HG02610 (cell line): ENCODE results near the gene NDUFS5.
"Not testable (repeated sequence)": the region's sequence is repeated elsewhere in the genome, so short reads cannot be mapped to it uniquely, and the experiment has no call there.

ENCODE experiments used
- ATAC-seq: cut with Tn5 transposase; IDR thresholded peaks from one replicate; pipeline ENCODE4 v1.9.1; 2021; ENCODE audit warnings: mild to moderate bottlenecking, moderate library complexity; ENCODE audit not compliant: unreplicated experiment

The NDUFS5 gene

DNA sequence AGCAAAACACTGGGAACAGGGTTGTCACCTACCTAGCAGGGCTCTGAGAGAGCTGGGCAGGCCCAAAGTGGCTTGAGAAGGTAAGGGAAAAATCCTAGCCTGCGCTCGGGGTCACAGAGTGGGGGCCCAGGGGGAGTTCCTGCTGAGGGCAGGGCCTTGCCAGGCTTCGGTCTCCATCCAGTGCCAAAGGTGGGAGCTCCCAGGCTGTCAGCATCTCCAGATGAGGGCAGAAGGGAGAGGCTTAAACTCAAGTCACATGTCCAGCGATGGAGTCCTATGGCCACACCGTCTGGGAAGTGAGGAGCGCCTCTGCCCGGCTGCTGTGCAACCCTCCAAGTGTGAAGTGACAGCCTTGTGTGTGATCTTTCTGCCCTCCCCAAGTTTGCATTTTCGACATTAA, 11.2 kb upstream of the NDUFS5 start:
- ATAC-seq = not testable (repeated sequence)

DNA sequence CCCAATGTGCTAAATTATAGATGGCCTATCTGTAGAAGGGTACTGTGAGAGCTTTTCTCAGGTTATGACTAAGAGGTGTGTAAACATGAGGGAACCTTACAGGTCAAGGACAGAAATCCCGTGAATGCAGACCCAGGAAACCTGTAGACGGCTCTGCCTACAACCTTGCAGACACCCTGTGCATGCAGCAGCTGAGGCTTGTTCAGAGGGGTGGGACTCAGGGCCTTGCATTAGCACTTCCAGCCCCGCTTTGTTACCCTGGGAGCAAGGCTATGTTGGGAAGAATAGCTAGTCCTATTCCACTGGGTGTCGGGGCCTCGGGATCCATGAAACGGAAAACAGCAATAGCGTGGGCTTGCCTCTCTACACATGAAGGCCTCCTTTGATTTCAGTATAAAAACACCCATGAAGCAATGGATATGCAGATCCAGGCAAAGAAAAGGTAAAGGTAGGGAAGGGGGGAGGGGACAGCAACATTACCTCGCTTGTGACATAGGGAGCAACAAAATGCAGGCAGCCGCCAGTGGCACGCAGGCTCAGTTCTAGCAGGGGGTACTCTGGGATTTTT, 9.5 kb upstream of the NDUFS5 start:
- no peak for ATAC-seq

GRCh38 chr1:39017266-39017665, 8.9 kb upstream of the NDUFS5 start:
- no peak for ATAC-seq

DNA sequence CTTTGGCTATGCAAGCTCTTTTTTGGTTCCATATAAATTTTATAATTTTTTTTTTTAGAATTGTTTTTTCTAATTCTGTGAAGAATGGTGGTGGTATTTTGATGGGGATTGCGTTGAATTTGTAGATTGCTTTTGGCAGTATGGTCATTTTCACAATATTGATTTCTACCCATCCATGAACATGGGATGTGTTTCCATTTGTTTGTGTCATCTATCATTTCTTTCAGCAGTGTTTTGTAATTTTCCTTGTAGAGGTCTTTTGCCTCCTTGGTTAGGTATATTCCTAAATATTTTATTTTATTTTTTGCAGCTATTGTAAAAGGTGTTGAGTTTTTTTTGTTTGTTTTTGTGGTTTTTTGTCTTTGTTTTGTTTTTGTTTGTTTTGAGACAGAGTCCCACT, 5.7 kb upstream of the NDUFS5 start:
- ATAC-seq = not testable (repeated sequence)

GRCh38 chr1:39021426-39021825, 4.7 kb upstream of the NDUFS5 start:
- no peak for ATAC-seq

- ATAC-seq = no peak
Measured at GRCh38 chr1:39023140-39023539, 3.0 kb upstream of the NDUFS5 start.

- ATAC-seq = no peak
Measured at GRCh38 chr1:39026866-39027507, 837 bp downstream of the NDUFS5 start.

DNA sequence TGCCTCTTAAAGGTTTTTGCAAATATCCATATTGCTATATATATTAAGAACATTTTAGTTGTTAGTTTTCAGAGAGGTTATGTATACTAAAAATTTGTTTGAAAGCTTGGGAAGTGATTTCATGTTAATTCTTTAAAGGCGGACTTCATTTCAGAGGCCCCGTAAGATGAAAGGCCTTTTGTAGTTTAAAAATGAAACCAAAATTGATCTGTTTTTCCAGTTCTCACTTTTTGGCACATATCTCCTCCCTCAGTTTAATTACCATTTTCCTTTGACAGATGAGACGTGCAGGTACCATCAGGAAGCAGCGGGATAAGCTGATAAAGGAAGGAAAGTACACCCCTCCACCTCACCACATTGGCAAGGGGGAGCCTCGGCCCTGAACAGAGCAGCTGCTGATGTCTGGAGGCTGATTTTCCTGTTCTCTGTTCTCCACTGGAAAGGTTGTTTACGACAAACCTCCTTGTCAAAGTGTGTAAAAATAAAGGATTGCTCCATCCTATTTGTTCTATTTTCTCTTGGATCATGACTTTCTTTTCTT, 8.0 kb downstream of the NDUFS5 start:
- ATAC-seq = no peak

DNA sequence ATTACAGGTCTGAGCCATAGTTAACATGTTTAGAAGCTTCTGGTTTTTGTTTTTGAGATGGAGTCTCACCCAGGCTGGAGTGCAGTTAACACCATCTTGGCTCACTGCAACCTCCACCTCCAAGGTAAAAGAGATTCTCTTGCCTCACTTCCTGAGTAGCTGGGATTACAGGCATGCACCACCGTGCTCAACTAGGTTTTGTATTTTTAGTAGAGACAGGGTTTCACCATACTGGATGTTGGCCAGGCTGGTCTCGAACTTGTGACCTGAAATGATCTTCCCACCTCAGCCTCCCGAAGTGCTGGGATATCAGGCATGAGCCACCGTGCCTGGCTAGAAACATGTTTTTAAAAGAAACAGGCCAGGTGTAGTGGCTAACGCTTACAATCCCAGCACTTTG, 10.5 kb downstream of the NDUFS5 start:
- no peak for ATAC-seq

GRCh38 chr1:39043513-39043912, 17.4 kb downstream of the NDUFS5 start:
- ATAC-seq = no peak

GRCh38 chr1:39044762-39045161, 18.6 kb downstream of the NDUFS5 start:
- no peak for ATAC-seq

DNA sequence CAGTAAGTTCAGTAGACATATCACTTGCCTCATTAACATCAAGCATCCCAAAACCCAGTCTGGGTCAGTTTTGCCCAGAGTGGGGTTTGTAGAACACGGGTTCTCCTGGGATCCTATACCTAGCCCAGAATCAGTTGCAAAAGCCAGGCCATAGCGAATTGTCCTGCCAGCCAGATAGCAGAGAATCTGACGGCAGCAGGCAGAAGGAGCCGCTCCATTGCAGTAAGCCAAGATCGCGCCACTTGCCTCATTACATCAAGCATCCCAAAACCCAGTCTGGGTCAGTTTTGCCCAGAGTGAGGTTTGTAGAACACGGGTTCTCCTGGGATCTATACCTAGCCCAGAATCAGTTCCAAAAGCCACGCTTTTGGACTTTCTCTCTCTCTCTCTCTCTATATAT, 19.1 kb downstream of the NDUFS5 start:
- ATAC-seq = no peak

DNA sequence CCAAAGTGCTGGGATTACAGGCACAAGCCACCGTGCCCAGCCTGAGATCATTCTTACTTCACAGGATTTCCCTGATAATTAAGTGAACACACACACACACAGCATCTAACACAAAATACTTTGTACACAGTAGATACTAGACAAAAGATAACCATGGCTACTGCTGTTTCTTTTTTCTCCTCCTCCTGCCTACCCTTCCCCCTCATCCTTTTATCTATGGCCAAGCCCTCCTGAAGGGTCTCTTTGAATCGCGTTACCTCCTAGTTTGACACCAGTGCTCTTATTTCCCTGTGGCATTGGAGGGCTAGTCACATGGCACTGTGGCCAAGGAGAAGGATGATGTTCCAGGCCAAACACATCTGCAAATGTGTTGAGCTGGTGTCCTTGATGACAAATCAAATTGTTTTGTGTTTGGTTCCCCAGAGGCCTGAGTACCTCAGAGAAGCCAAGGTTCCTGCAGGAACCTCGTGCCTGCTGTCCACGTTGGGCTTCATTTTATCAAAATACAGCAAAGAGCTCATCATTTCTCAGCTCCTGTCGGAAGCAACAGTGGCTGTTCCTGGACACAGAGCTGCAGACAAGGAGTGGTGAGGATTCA, 20.6 kb downstream of the NDUFS5 start:
- ATAC-seq = no peak

- ATAC-seq = peak; percentile 76
Measured at GRCh38 chr1:39047374-39048229, 21.5 kb downstream of the NDUFS5 start.

- ATAC-seq = peak; percentile 40
Measured at GRCh38 chr1:39048745-39049370, 22.7 kb downstream of the NDUFS5 start.

GRCh38 chr1:39050001-39050400, 23.9 kb downstream of the NDUFS5 start:
- ATAC-seq = no peak

GRCh38 chr1:39051193-39051850, 25.2 kb downstream of the NDUFS5 start:
- ATAC-seq = not testable (repeated sequence)

- no peak for ATAC-seq
Measured at GRCh38 chr1:39051956-39052355, 25.8 kb downstream of the NDUFS5 start.

DNA sequence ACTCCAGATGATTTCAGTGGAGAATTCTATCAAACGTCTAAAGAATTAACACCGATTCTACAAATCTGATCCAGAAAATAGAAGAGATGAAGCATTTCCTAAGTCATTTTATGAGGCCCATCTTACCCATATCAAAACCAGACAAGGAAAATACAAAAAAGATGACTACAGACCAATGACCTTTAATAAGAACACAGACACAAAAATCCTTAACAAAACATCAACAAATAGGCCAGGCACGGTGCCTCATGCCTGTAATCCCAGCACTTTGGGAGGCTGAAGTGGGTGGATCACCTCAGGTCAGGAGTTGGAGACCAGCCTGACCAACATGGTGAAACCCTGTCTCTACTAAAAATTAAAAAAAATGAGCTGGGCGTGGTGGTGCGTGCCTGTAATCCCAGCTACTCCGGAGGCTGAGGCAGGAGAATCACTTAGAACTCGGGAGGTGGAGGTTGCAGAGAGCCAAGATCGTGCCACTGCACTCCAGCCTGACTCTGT, 29.1 kb downstream of the NDUFS5 start:
- not testable (repeated sequence) for ATAC-seq

- ATAC-seq = not testable (repeated sequence)
Measured at GRCh38 chr1:39061516-39061915, 35.4 kb downstream of the NDUFS5 start.
